NCI-H2171 (cell line): ENCODE results near the gene ZNF577.

Experiments
- DNase-seq: peaks from one replicate; lab custom pipeline; 2025; lab: John Stamatoyannopoulos, UW

ZNF577 gene

GRCh38 chr19:51861870-51862622, 25.7 kb downstream of the ZNF577 start:
- no peak for DNase-seq

- DNase-seq = no peak
Observed at GRCh38 chr19:51837145-51837544, 50.6 kb downstream of the ZNF577 start.

DNA sequence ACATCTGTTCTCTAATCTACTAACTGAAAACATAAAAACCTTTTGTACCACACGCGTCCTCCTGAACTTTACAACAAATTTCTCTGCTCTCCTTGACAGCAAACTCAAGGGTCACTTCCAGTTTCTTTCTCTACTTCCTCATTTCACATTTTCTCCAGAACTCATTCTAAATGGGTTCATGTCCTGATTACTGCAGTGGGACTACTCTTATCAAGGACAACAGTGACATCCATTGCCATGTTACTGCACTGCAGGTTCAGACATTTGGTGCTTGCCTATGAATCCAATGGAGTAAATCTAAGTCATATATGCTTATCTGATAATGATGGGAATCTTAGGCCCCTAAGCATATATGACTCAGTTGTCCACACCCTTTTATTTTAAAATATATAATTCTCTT, 57.5 kb downstream of the ZNF577 start:
- DNase-seq = no peak

- no peak for DNase-seq
Observed at GRCh38 chr19:51824281-51825005, 63.3 kb downstream of the ZNF577 start.

- no peak for DNase-seq
Observed at GRCh38 chr19:51822946-51823345, 64.8 kb downstream of the ZNF577 start.

DNA sequence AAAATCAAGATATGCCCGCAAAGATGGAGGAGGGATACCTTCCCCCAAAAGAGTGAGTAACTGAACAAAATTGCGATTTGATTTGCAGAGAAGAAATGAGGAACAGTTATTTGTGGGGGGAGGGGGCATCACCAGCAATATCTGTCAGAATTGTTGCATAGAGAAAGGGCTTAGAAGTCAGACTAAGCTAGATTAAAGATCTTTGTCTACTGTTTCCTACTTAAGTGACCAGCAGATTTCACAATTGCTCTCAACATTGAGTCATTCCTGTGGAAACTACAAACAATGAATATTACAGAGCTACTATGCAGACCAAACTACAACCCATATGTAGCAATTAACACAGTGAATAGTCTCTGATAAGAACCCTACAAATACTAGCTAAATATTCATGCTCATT, 65.4 kb downstream of the ZNF577 start:
- DNase-seq = no peak

- DNase-seq = no peak
Observed at GRCh38 chr19:51821921-51822320, 65.8 kb downstream of the ZNF577 start.

DNA sequence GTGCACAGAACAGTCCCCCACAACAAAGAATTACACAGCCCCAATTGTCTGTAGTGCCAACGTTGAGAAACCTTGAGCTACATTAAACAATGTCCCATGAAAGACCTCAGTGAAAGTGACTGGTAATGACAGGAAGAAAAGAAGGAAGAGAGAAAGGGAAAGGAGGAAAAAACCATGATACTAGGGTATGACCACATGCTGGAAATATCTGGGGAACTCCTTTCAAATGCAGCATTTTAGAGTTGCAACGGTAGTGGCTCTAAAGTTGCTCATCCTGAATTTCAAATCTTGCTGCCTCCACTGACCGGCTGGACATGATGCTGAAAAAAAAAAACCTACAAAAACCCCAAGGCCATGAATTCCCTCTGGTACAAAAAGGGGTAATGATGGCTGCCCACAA, 66.3 kb downstream of the ZNF577 start:
- no peak for DNase-seq
